Mononuclear cell (primary cell): ENCODE measurements around the gene BOLA2. TPM values are rescaled to one million over a fixed set of nuclear protein-coding genes. Genes with fewer than 3 reads are reported as not detected.
"Not testable (repeated sequence)": the region's sequence is repeated elsewhere in the genome, so short reads cannot be mapped to it uniquely, and the experiment has no call there.

ENCODE experiments used
- H3K27me3 ChIP-seq: 2 replicates; pipeline ENCODE4 v1.6.0; 2011; ENCODE audit warnings: low read length, control low read depth; ENCODE audit not compliant: insufficient read depth
- H3K4me1 ChIP-seq: 2 replicates; pipeline ENCODE4 v1.5.1; 2011; ENCODE audit warnings: mild to moderate bottlenecking, low read length, control low read depth; ENCODE audit not compliant: insufficient read depth
- H3K4me3 ChIP-seq: 2 replicates; pipeline ENCODE4 v1.5.1; 2011; ENCODE audit warnings: mild to moderate bottlenecking, low read length, moderate library complexity
- H3K9me3 ChIP-seq: 2 replicates; pipeline ENCODE4 v1.5.1; 2011; ENCODE audit warnings: low read depth, mild to moderate bottlenecking, control low read depth, low read length
- total RNA-seq: library from RNA; depleted of rRNA; stranded (reverse); fragments of >200 nt; gene quantifications from one replicate; pipeline ENCODE4 v1.2.3, GENCODE V29; 2012

The BOLA2 gene
- total RNA-seq, result 12.9 TPM

GRCh38 chr16:29454269-29454668 is at the start of gene BOLA2, which contains the start of gene SLX1B:
Gene BOLA2, minus strand, starts transcription at chr16:29454351. Its CDS starts 98 bp downstream, at chr16:29454253.
Gene SLX1B, plus strand, starts transcription at chr16:29454533.
- not testable (repeated sequence) for H3K27me3 ChIP-seq, H3K4me1 ChIP-seq, H3K4me3 ChIP-seq, H3K9me3 ChIP-seq

DNA sequence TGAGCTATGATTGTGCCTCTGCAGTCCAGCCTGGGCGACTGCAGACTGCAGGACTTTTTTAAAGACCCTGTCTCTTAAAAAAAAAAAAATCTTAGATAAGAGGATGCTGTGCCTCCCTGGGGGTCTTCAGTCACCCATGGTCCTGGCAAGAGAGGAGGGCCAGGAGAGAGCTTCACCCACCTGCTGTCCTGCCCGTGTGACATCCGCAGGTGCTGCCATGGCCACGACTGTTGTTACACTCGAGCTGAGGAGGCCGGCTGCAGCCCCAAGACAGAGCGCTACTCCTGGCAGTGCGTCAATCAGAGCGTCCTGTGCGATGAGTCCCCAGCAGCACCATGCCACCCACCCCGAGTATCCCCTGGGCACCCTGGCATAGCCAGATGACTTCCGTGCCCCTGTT is 28.1 kb upstream of the BOLA2 start:
- H3K27me3 ChIP-seq, H3K4me1 ChIP-seq, H3K9me3 ChIP-seq, H3K4me3 ChIP-seq: not testable (repeated sequence)

DNA sequence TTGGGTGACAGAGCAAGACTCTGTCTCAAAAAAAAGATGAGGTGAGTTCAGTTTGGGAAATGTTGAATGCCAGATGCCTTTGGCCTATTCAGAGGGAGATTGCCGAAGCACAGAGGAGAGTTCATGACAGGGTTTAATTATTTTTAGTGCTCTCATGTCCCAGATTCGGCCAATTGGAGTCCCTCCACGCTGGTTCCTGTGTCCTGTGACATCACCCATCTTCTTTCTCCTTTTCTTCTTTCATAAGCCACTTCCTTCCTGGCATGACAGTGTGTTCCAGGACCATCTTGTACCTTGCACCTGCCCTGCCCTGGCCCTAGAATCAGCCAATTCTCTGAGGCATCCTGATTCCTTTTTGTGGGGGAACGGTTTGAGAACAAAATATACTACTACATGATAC is 17.9 kb upstream of the BOLA2 start:
- H3K4me1 ChIP-seq, H3K27me3 ChIP-seq, H3K4me3 ChIP-seq, H3K9me3 ChIP-seq: not testable (repeated sequence)

DNA sequence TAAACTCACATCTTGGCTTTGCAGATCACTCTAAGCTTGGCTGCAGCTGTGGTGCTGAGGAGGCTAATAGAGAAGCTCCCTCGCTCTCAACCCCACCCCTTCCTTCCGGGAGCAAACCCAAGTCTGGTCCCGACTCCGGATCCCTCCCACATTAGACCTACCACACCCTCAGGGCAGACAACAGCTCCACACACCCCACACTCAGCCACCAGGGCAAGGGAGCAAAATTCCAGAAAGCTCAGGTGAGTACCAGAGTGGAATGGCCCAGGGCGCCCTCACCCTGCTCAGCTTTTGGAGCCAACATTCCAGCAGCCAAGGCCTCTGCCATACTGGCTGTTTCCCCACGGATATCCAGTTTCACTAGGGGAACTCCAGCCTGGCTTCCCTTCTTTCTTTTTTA is 15.5 kb upstream of the BOLA2 start:
- H3K4me3 ChIP-seq, H3K27me3 ChIP-seq, H3K4me1 ChIP-seq, H3K9me3 ChIP-seq: not testable (repeated sequence)

GRCh38 chr16:29467654-29468366 is 13.7 kb upstream of the BOLA2 start:
- not testable (repeated sequence) for H3K9me3 ChIP-seq, H3K27me3 ChIP-seq, H3K4me1 ChIP-seq, H3K4me3 ChIP-seq

DNA sequence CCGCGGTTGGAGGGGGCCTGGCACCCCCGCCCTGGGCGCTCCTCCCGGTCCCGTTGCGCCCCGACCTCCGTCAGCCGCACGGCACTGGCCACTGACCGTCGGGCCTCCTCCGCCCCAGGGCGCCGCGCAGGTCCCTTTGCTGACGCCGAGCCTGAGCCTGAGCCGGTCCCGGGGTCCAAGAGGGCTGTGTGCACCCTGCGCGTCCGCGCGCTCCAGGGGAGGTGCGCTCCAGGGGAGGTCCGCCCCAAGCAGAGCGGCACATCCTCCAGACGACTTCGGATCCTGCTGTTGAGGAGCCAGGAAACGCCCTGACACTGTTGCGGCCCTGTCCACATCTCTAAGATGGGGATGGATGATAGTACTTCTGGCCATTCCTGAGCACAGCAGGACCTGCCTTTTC is 12.8 kb upstream of the BOLA2 start:
- H3K4me3 ChIP-seq, H3K27me3 ChIP-seq, H3K9me3 ChIP-seq, H3K4me1 ChIP-seq: not testable (repeated sequence)

DNA sequence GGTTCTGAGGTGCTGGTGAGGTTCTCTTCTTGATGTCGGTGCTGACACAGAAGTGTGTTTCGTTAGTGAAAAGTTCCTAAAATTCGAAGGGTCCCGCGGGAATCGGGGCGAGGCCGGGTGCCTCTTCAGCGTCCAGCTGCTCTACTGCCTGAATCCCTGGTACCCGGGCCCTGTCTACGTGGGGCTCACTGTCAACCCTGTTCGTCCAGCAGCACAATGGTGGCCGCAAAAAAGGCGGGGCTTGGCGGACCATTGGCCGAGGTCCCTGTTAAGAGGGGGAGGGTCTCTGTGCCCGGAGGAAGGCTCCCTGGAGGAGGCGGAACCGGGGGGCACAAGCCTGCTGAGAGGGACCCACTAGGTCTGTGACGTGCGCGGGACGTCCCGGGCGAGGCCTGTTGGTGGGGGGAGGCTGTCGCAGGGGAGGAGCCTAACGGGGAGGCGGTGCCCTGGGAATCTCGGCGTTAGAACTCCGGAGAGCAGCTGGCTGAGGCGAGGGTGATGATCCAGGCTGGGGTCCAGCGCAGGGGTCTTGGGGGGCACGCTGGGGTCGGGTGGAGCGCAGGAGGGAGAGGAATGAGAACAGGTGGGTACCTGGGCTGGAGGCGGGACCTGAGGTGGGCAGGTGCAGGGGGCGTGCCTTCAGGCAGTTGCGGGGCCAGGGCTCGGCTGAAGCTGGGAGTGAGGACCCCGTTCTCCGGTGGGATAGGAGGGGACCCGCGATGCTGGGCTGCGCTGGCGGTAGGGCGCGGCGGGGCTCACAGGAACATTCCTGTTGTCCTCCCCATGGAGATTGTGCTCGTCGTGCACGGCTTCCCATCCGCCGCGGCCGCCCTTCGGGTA is 12.1 kb upstream of the BOLA2 start:
- H3K4me3 ChIP-seq, H3K9me3 ChIP-seq, H3K27me3 ChIP-seq, H3K4me1 ChIP-seq: not testable (repeated sequence)

DNA sequence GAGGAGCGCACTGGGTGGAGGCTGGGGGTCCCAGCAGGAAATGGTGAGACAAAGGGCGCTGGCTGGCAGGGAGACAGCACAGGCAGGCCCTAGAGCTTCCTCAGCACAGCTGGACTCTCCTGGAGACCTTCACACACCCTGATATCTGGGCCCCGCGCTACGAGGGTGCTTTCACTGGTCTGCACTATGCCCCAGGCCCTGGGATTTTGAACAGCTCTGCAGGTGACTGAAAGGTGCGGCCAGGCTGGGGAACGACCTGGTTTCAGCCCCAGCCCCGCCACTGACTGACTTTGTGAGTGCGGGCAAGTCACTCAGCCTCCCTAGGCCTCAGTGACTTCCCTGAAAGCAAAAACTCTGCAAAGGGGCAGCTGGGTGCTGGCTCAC is 6.5 kb upstream of the BOLA2 start:
- not testable (repeated sequence) for H3K4me1 ChIP-seq, H3K9me3 ChIP-seq, H3K27me3 ChIP-seq, H3K4me3 ChIP-seq

DNA sequence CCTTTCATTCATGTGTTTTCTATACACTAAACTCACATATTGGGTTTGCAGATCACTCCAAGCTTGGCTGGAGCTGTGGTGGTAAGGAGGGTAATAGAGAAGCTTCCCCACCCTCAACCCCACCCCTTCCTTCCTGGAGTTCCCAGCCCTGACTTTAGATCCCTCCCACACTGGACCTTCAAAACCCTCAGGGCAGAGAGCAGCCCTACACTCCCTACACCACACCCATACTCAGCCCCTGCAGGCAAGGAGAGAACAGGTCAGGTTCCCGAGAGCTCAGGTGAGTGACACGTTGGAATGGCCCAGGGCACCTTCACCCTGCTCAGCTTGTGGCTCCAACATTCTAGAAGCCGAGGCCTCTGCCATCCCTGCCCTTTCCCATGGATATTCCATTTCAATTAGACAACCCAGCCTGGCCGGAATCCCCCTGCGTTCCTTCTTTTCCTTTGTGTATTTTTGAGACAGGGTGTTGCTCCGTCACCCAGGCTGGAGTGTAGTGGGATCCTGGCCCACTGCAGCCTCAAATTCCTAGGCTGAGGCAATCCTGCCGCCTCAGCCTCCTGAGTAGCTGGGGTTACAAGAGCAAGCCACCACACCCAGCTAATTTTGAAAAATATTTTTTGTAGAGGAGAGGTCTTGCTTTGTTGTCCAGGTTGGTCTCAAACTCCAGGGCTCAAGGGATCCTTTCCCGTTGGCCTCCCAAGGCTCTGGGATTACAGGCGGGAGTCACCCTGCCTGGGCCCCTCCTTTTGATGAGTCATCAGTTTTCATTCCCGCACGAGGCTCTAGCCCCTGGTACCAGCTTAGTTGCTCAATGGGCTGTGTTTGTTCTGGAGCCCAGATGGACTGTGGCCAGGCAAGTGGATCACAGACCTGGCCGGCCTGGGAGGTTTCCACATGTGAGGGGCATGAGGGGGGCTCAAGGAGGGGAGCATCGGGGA is 5.8 kb upstream of the BOLA2 start, which contains the start of gene SULT1A4:
Gene SULT1A4, plus strand, starts transcription at position 208 of the 941 bp plus-strand sequence. CDS start 1,473 bp downstream, outside the sequence.
- not testable (repeated sequence) for H3K27me3 ChIP-seq

DNA sequence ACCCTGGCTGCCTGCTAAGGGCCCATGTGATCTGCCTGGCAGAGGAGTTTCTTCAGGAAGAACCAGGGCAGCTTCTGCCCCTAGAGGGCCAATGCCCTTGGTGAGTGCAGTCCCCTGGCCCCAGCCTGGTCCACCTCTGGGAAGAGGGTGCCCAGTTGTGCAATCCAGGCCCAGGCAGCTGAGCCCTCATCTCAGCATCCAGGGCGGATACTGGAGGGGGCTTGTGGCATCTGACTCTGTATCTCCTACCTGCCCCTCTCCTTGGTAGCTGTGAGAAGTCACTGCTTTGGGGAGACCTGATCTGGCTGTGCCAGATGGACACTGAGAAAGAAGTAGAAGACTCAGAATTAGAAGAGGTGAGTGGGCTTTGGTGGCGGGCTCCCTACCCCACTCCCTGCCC is 3.5 kb upstream of the BOLA2 start:
- H3K27me3 ChIP-seq, H3K4me1 ChIP-seq, H3K4me3 ChIP-seq, H3K9me3 ChIP-seq: not testable (repeated sequence)

More for the DNA sequence above, 5.8 kb upstream of the BOLA2 start, which contains the start of gene SULT1A4:
- not testable (repeated sequence) for H3K9me3 ChIP-seq, H3K4me1 ChIP-seq, H3K4me3 ChIP-seq

DNA sequence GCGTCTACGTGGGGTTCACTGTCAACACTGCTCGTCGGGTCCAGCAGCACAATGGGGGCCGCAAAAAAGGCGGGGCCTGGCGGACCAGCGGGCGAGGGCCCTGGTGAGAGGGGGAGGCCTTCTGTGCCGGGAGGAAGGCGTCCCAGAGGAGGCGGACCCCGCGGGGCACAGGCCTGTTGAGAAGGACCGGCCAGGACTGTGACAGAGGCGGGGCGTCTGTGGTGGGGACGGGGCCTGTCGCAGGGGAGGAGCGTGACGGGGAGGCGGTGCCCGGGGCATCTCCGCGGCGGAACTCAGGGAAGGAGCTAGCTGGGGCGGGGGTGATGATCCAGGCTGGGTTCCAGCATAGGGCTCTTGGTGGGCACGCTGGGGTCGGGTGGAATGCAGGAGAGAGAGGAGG is 677 bp upstream of the BOLA2 start:
- not testable (repeated sequence) for H3K27me3 ChIP-seq, H3K4me3 ChIP-seq, H3K9me3 ChIP-seq, H3K4me1 ChIP-seq

GRCh38 chr16:29453754-29454153 is 397 bp downstream of the BOLA2 start:
- not testable (repeated sequence) for H3K4me1 ChIP-seq, H3K4me3 ChIP-seq, H3K9me3 ChIP-seq, H3K27me3 ChIP-seq

DNA sequence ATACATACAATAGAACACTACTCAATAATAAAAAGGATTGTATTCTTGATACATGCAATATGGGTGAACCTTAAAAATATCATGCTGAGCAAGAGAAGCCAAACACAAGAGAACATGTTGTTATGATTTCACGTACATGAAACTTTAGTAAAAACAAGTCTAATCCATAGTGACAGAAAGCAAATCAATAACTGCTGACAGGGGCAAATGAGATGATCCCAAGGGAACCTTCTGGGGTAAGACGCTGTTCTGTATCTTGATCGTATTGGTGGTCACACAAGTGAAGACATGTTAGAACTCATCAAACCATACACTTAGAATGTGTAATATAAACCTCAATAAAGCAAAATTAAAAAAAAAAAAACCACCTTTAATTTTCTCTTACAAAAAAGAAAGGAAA is 28.8 kb downstream of the BOLA2 start:
- not testable (repeated sequence) for H3K9me3 ChIP-seq, H3K4me1 ChIP-seq, H3K27me3 ChIP-seq, H3K4me3 ChIP-seq

- not testable (repeated sequence) for H3K4me1 ChIP-seq, H3K4me3 ChIP-seq, H3K9me3 ChIP-seq, H3K27me3 ChIP-seq
These were observed 30.6 kb downstream of the BOLA2 start for GRCh38 chr16:29423587-29423986.

GRCh38 chr16:29405249-29405648 is 48.9 kb downstream of the BOLA2 start:
- not testable (repeated sequence) for H3K27me3 ChIP-seq, H3K9me3 ChIP-seq, H3K4me3 ChIP-seq, H3K4me1 ChIP-seq
